HCT116 (cell line): Measurements from ENCODE around the gene PLA2G2F. TPM values are rescaled to one million over a fixed set of nuclear protein-coding genes. Genes with fewer than 3 reads are reported as not detected.

Experiments
- ATAC-seq: fragments of 200-7000 bp; cut with Tn5 transposase; 2 replicates; pipeline ENCODE4 v1.9.1; 2020; ENCODE audit warnings: mild to moderate bottlenecking, moderate library complexity
- BruUV-seq: library from RNA; stranded (reverse); fragments of 400-500 nt; replicated peaks from 2 replicates; lab custom pipeline; 2021; lab: Mats Ljungman, UMichigan
- CTCF ChIA-PET: fragments of 300-600 bp; sonication (Branson Sonifier 250); formaldehyde crosslinking; loops from one replicate; lab custom pipeline; 2021; ENCODE audit warnings: antibody characterized with exemption; lab: Charles Lee
- POLR2A ChIA-PET: fragments of 300-600, 350-600 bp; sonication (Branson Sonifier 250); formaldehyde crosslinking; loops from one replicate; lab custom pipeline; 2021; ENCODE audit warnings: antibody characterized with exemption; lab: Charles Lee
- RAD21 ChIA-PET, 2 experiments: fragments of 300-600 bp; sonication (Branson Sonifier 250); formaldehyde crosslinking; loops; one replicate each; lab custom pipeline; 2023; ENCODE audit warnings: low total read pairs in 2 of 2; ENCODE audit not compliant: uncharacterized antibody in 2 of 2, unreplicated experiment in 2 of 2, low non-redundant PET in 1 of 2; lab: Charles Lee
- DNase-seq: peaks from one replicate; pipeline ENCODE4 v3.0.0-alpha.2; 2010; ENCODE audit warnings: low read depth, low spot score
- H2AFZ ChIP-seq: fragments of 200-600 bp; shearing (Covaris generic), sonication (generic); 2 replicates; pipeline ENCODE4 v1.6.1; 2017; ENCODE audit warnings: low read depth, mixed run types, mixed read lengths, antibody characterized with exemption, low read length; ENCODE audit not compliant: poor library complexity, severe bottlenecking
- H3K27ac ChIP-seq: 2 replicates; pipeline ENCODE4 v1.5.1; 2012; ENCODE audit warnings: low read depth, low read length
- H3K27me3 ChIP-seq: fragments of 200-600 bp; sonication (generic); 2 replicates; pipeline ENCODE4 v1.6.1; 2016; ENCODE audit warnings: mixed run types, low read length, mixed read lengths; ENCODE audit not compliant: insufficient read depth
- H3K36me3 ChIP-seq, 2 experiments: fragments of 200-500 bp in 1 of 2; fragments of 200-600 bp in 1 of 2; sonication (Bioruptor generic) in 1 of 2; sonication (generic) in 1 of 2; 2 replicates each; pipeline versions ENCODE4 v1.5.1 to v1.6.1; 2014 to 2016; ENCODE audit warnings: low read length in 2 of 2, inconsistent platforms in 1 of 2, mixed read lengths in 1 of 2, mixed run types in 1 of 2; ENCODE audit not compliant: insufficient read depth in 2 of 2, control insufficient read depth in 1 of 2
- H3K4me1 ChIP-seq, 2 experiments: fragments of 200-600 bp in 1 of 2; sonication (generic) in 1 of 2; 2 replicates each; pipeline versions ENCODE4 v1.5.1 to v1.6.1; 2012 to 2017; ENCODE audit warnings: low read length in 2 of 2, inconsistent platforms in 1 of 2, mild to moderate bottlenecking in 1 of 2, mixed read lengths in 1 of 2, mixed run types in 1 of 2, moderate library complexity in 1 of 2; ENCODE audit not compliant: insufficient read depth in 2 of 2, control insufficient read depth in 1 of 2
- H3K4me2 ChIP-seq: fragments of 200-600 bp; sonication (generic); 2 replicates; pipeline ENCODE4 v1.6.1; 2017; ENCODE audit warnings: mixed run types, low read length, mixed read lengths
- H3K4me3 ChIP-seq, 2 experiments: fragments of 200-600 bp in 1 of 2; sonication (generic) in 1 of 2; replicated peaks in 1 of 2; 2 replicates each; pipeline ENCODE4 v1.5.1; 2011 to 2016; ENCODE audit warnings: low read length in 2 of 2, control low read depth in 1 of 2, low read depth in 1 of 2, mild to moderate bottlenecking in 1 of 2, mixed read lengths in 1 of 2, mixed run types in 1 of 2
- H3K79me2 ChIP-seq: fragments of 200-600 bp; sonication (generic); 2 replicates; pipeline ENCODE4 v1.6.1; 2017; ENCODE audit warnings: mild to moderate bottlenecking, mixed run types, low read length, moderate library complexity, mixed read lengths; ENCODE audit not compliant: insufficient read depth
- H3K9ac ChIP-seq: fragments of 200-600 bp; sonication (generic); 2 replicates; pipeline ENCODE4 v1.6.1; 2016; ENCODE audit warnings: low read length, mixed read lengths
- H3K9me2 ChIP-seq: fragments of 200-600 bp; sonication (generic), shearing (Covaris generic); 2 replicates; pipeline ENCODE4 v1.6.1; 2017; ENCODE audit warnings: mixed run types, mild to moderate bottlenecking, moderate library complexity; ENCODE audit not compliant: insufficient read depth
- H3K9me3 ChIP-seq, 2 experiments: fragments of 200-500 bp in 1 of 2; fragments of 200-600 bp in 1 of 2; sonication (Bioruptor generic) in 1 of 2; sonication (generic) in 1 of 2; 2 replicates each; pipeline ENCODE4 v1.6.1; 2014 to 2017; ENCODE audit warnings: low read length in 2 of 2, mixed read lengths in 2 of 2, inconsistent platforms in 1 of 2, low read depth in 1 of 2, mild to moderate bottlenecking in 1 of 2, mixed run types in 1 of 2, moderate library complexity in 1 of 2; ENCODE audit not compliant: control insufficient read depth in 1 of 2, insufficient read depth in 1 of 2
- H4K20me1 ChIP-seq: fragments of 200-600 bp; sonication (generic), shearing (Covaris generic); 2 replicates; pipeline ENCODE4 v1.6.1; 2017; ENCODE audit warnings: mixed run types, mild to moderate bottlenecking, moderate library complexity; ENCODE audit not compliant: insufficient read depth
- CBX3 ChIP-seq: IDR thresholded peaks from 2 replicates; pipeline ENCODE4 v1.6.1; 2012; ENCODE audit warnings: low read depth
- CEBPB ChIP-seq: IDR thresholded peaks from 2 replicates; pipeline ENCODE4 v1.6.1; 2012; ENCODE audit warnings: low read depth
- EGR1 ChIP-seq: IDR thresholded peaks from 2 replicates; pipeline ENCODE4 v1.6.1; 2012; ENCODE audit warnings: low read depth
- ELF1 ChIP-seq: IDR thresholded peaks from 2 replicates; pipeline ENCODE4 v1.6.1; 2012; ENCODE audit warnings: low read depth, borderline replicate concordance
- EZH2 ChIP-seq: fragments of 200-600 bp; sonication (generic); IDR thresholded peaks from 2 replicates; pipeline ENCODE4 v1.6.1; 2017; ENCODE audit warnings: antibody characterized with exemption, mixed run types
- MAX ChIP-seq: IDR thresholded peaks from 2 replicates; pipeline ENCODE4 v1.6.1; 2012
- RAD21 ChIP-seq: IDR thresholded peaks from 2 replicates; pipeline ENCODE4 v1.6.1; 2012; ENCODE audit warnings: low read depth, mild to moderate bottlenecking
- REST ChIP-seq: IDR thresholded peaks from 2 replicates; pipeline ENCODE4 v1.6.1; 2012; ENCODE audit warnings: low read depth
- SIN3A ChIP-seq: IDR thresholded peaks from 2 replicates; pipeline ENCODE4 v1.6.1; 2012; ENCODE audit warnings: low read depth
- SP1 ChIP-seq: IDR thresholded peaks from 2 replicates; pipeline ENCODE4 v1.6.1; 2012; ENCODE audit warnings: low read depth
- SRF ChIP-seq: IDR thresholded peaks from 2 replicates; pipeline ENCODE4 v1.6.1; 2012; ENCODE audit warnings: low read depth
- TCF7L2 ChIP-seq: IDR thresholded peaks from 2 replicates; pipeline ENCODE4 v1.7.0; 2011; ENCODE audit warnings: borderline replicate concordance, inconsistent platforms; ENCODE audit not compliant: insufficient read depth, insufficient read length; ENCODE audit errors: extremely low read depth
- YY1 ChIP-seq: IDR thresholded peaks from 2 replicates; pipeline ENCODE4 v1.6.1; 2011; ENCODE audit warnings: low read length, low read depth, moderate library complexity, mild to moderate bottlenecking; ENCODE audit not compliant: insufficient replicate concordance; ENCODE audit errors: extremely low read depth
- intact Hi-C: fragments of 100-400 bp; cut with micrococcal nuclease; formaldehyde crosslinking; loops from 2 replicates; pipeline ENCODE4 v1.10.0; 2022
- total RNA-seq: library from RNA; stranded (reverse); gene quantifications from one replicate; pipeline ENCODE4 v1.2.1, GENCODE V29; 2021; ENCODE audit not compliant: unreplicated experiment
- TF ChIP-seq, protein P1 (sequence below): IDR thresholded peaks from 2 replicates; pipeline ENCODE4 v1.6.1; 2012

PLA2G2F gene
- total RNA-seq, 1 experiment from 2014 or later, result 0.12 TPM

DNA sequence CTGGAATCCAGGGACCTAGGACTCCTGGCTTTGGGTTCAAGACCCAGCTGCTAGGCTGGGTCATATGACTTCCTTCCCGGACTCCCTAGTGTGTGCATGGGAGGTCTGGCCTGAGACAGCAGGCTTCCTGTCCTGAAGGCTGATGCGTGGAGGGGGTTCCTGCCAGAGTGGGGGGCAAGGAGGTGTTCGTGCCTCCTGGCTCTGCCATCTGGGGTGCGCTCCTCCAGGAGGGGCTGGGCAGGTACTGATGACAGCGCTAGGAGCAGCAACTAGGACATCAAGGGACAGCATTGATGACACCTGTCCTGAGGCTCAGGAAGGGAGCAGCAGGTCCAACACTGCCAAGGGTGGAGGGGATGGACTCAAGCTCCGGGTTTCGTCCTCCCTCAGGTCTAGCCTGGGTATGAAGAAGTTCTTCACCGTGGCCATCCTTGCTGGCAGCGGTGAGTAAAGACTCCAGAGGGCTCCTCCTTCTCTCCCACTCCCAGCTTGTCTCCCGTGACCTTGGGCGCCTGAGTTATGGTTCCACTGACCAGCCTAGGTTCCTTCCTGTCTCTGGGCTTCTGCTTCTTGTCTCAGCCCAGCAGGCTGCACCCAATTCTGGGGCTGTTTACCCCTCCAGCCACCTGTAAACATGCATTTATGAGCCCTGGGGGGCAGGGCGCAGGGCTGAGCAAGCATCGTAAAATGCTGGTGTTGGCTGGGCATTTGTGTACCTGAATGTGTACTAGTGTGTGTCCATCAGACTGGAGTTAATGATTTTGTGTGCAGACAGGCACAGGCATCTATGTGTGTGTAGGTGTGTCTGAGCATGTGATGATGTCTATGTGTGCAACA lies 871 bp downstream of the PLA2G2F start:
- H3K9me3 ChIP-seq, result no peaks in the 10 kb centered on the region
- no peak for ATAC-seq
- H3K27ac ChIP-seq, result no peak overlapping the region
- no peaks in the 10 kb centered on the region for H3K36me3 ChIP-seq
- CTCF ChIA-PET, result no interaction called here
- no peak overlapping the region for H3K4me3 ChIP-seq
- H3K4me1 ChIP-seq, result peaks cover 4 to 11% of the 10 kb centered on the region in 2 experiments; a peak in 3 of 4 replicates
- RAD21 ChIA-PET, result no interaction called here
- no TSS peak for BruUV-seq
- no peaks in the 10 kb centered on the region for H3K9me2 ChIP-seq
- TF ChIP-seq, protein P1, sequence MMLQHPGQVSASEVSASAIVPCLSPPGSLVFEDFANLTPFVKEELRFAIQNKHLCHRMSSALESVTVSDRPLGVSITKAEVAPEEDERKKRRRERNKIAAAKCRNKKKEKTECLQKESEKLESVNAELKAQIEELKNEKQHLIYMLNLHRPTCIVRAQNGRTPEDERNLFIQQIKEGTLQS, result no peak
- TF ChIP-seq RAD21, result no peak
- no peak for TF ChIP-seq ELF1
- DNase-seq, result no peak
- H4K20me1 ChIP-seq, result no peaks in the 10 kb centered on the region
- intact Hi-C loops, result no loop called here
- H3K79me2 ChIP-seq, result no peaks in the 10 kb centered on the region
- no peak overlapping the region for H2AFZ ChIP-seq
- no peak overlapping the region for H3K4me2 ChIP-seq
- H3K9ac ChIP-seq, result no peak overlapping the region
- POLR2A ChIA-PET, result no interaction called here
- no peaks in the 10 kb centered on the region for H3K27me3 ChIP-seq

DNA sequence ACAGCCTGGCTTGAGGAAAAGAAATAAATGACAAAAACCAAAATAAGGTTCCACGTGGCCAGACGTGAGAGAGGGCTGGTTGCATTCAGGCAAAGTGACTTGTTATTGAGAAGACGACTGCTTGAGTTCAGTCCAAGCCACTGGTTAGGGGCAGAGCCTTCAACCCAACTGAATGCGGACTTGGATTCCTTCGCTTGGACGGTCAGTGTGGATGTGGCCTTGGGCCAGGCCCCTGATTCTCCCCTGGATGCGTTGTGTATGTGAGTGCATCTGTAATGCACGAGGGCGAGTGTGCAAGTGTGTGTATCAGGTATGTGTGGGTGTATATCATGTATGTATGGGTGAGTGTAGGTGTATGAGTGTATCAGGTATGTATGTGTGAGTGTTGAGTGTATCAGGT lies 1.9 kb downstream of the PLA2G2F start:
- intact Hi-C loops, result no loop called here
- Histone ChIP-seq H2AFZ (no peak overlapping the region), H3K27me3 (no peaks in the 10 kb centered on the region), H3K79me2 (no peaks in the 10 kb centered on the region), H3K4me3 (no peak overlapping the region), H3K36me3 (no peaks in the 10 kb centered on the region), H3K4me1 (peaks cover 4 to 11% of the 10 kb centered on the region in 2 experiments; a peak in 3 of 4 replicates), H3K4me2 (no peak overlapping the region), H3K9me3 (no peaks in the 10 kb centered on the region), H3K27ac (no peak overlapping the region), H3K9ac (no peak overlapping the region), H3K9me2 (no peaks in the 10 kb centered on the region), H4K20me1 (no peaks in the 10 kb centered on the region)
- ATAC-seq, result no peak
- CTCF ChIA-PET, result no interaction called here
- RAD21 ChIA-PET, result no interaction called here
- POLR2A ChIA-PET, result no interaction called here
- DNase-seq, result no peak
- BruUV-seq, result no TSS peak
- TF ChIP-seq EGR1 (no peak), SRF (no peak), CEBPB (no peak), SIN3A (no peak), EZH2 (no peak), SP1 (no peak), CBX3 (no peak), MAX (no peak), TCF7L2 (no peak), YY1 (no peak), REST (no peak)
- TF ChIP-seq, protein P1, result no peak
